GM20431 (cell line): ENCODE measurements around the gene RIMBP2.
"Not testable (repeated sequence)": the region's sequence is repeated elsewhere in the genome, so short reads cannot be mapped to it uniquely, and the experiment has no call there.

Source experiments
- in situ Hi-C: fragments of 300-500 bp; cut with MseI, MboI; formaldehyde crosslinking; loops from one replicate; pipeline ENCODE4 v1.15.0; 2020; ENCODE audit warnings: low sequenced_read_pairs; ENCODE audit not compliant: unreplicated experiment

Gene RIMBP2

GRCh38 chr12:130706885-130707570, 9.1 kb downstream of the RIMBP2 start:
- in situ Hi-C loops, result no loop called here

GRCh38 chr12:130706311-130706710, 9.8 kb downstream of the RIMBP2 start:
- in situ Hi-C loops, result no loop called here

GRCh38 chr12:130705178-130705822, 10.8 kb downstream of the RIMBP2 start:
- in situ Hi-C loops, result no loop called here

GRCh38 chr12:130704606-130705005, 11.5 kb downstream of the RIMBP2 start:
- in situ Hi-C loops, result no loop called here

GRCh38 chr12:130703733-130704375, 12.2 kb downstream of the RIMBP2 start:
- in situ Hi-C loops, result no loop called here

- in situ Hi-C loops, result no loop called here
Observed at GRCh38 chr12:130702966-130703732, 12.9 kb downstream of the RIMBP2 start.

GRCh38 chr12:130701402-130701744, 14.7 kb downstream of the RIMBP2 start:
- in situ Hi-C loops, result no loop called here

- in situ Hi-C loops, result no loop called here
Observed at GRCh38 chr12:130700492-130701401, 15.4 kb downstream of the RIMBP2 start.

- in situ Hi-C loops, result no loop called here
Observed at GRCh38 chr12:130698106-130698505, 18.0 kb downstream of the RIMBP2 start.

- in situ Hi-C loops, result no loop called here
Observed at GRCh38 chr12:130696379-130697100, 19.6 kb downstream of the RIMBP2 start.

- in situ Hi-C loops, result no loop called here
Observed at GRCh38 chr12:130695061-130695460, 21.0 kb downstream of the RIMBP2 start.

- in situ Hi-C loops, result no loop called here
Observed at GRCh38 chr12:130689408-130690405, 26.4 kb downstream of the RIMBP2 start.

GRCh38 chr12:130688999-130689398, 27.1 kb downstream of the RIMBP2 start:
- in situ Hi-C loops, result not testable (repeated sequence)

- in situ Hi-C loops, result no loop called here
Observed at GRCh38 chr12:130687796-130688778, 28.0 kb downstream of the RIMBP2 start.

GRCh38 chr12:130687190-130687589, 28.9 kb downstream of the RIMBP2 start:
- in situ Hi-C loops, result no loop called here

- in situ Hi-C loops, result no loop called here
Observed at GRCh38 chr12:130686511-130686991, 29.5 kb downstream of the RIMBP2 start.

- in situ Hi-C loops, result no loop called here
Observed at GRCh38 chr12:130685850-130686249, 30.2 kb downstream of the RIMBP2 start.
